K562 (cell line): ENCODE measurements around the gene RIPK4. TPM values are rescaled to one million over a fixed set of nuclear protein-coding genes. Genes with fewer than 3 reads are reported as not detected.
"Not testable (repeated sequence)": the region's sequence is repeated elsewhere in the genome, so short reads cannot be mapped to it uniquely, and the experiment has no call there.

Experiments
- ATAC-seq: fragments of 200-7000 bp; cut with Tn5 transposase; 3 replicates; pipeline ENCODE4 v1.9.1; 2020; ENCODE audit warnings: moderate library complexity
- BruUV-seq: library from RNA; stranded (reverse); fragments of 400-500 nt; replicated peaks from 2 replicates; lab custom pipeline; 2021; lab: Mats Ljungman, UMichigan
- CTCF ChIA-PET: fragments of 300-600 bp; formaldehyde crosslinking; extraction: SDS; loops from one replicate; lab custom pipeline; 2021; ENCODE audit warnings: low intra/inter-chr PET ratio; lab: Yijun Ruan, JAX
- POLR2A ChIA-PET: fragments of 300-600, 350-650 bp; sonication (Branson Sonifier 250); formaldehyde crosslinking; extraction: SDS; loops from one replicate; lab custom pipeline; 2021; ENCODE audit warnings: antibody characterized with exemption, inconsistent platforms; lab: Yijun Ruan, JAX
- DNase-seq, 4 experiments: peaks; one replicate each; pipeline versions ENCODE4 v3.0.0 to v3.0.0-alpha.2; 2011 to 2018; ENCODE audit warnings: low spot score in 3 of 4, mixed read lengths in 3 of 4; ENCODE audit errors: extremely low read depth in 1 of 4
- FAIRE-seq: peaks from 2 replicates; lab custom pipeline; 2011; peaks lifted over from hg19 to GRCh38; lab: Jason Lieb, UNC
- H2AFZ ChIP-seq: 2 replicates; pipeline ENCODE4 v1.6.0; 2011; ENCODE audit warnings: low read depth, low read length, control low read depth, inconsistent platforms
- H3K27ac ChIP-seq: fragments of 200-600 bp; 3 replicates; pipeline ENCODE4 v1.8.0; 2011; ENCODE audit warnings: low read depth, mild to moderate bottlenecking, control low read depth, inconsistent platforms, low read length, moderate library complexity, mixed read lengths; ENCODE audit errors: extremely low read depth
- H3K27me3 ChIP-seq, 2 experiments: fragments of 300-600 bp in 1 of 2; 2 replicates in 1 of 2; 3 replicates in 1 of 2; pipeline versions ENCODE4 v1.6.0 to v1.8.0; 2011; ENCODE audit warnings: inconsistent platforms in 2 of 2, low read length in 2 of 2, mild to moderate bottlenecking in 1 of 2, mixed read lengths in 1 of 2, moderate library complexity in 1 of 2; ENCODE audit not compliant: control insufficient read depth in 2 of 2, insufficient read depth in 2 of 2
- H3K36me3 ChIP-seq: fragments of 300-600 bp; 3 replicates; pipeline ENCODE4 v1.8.0; 2011; ENCODE audit warnings: mild to moderate bottlenecking, low read length, inconsistent platforms; ENCODE audit not compliant: control insufficient read depth, insufficient read depth
- H3K4me1 ChIP-seq, 2 experiments: fragments of 200-600 bp in 1 of 2; replicated peaks in 1 of 2; 2 replicates in 1 of 2; 3 replicates in 1 of 2; pipeline versions ENCODE4 v1.5.1 to v1.8.0; 2011; ENCODE audit warnings: inconsistent platforms in 2 of 2, low read length in 2 of 2, mild to moderate bottlenecking in 1 of 2, mixed read lengths in 1 of 2, moderate library complexity in 1 of 2; ENCODE audit not compliant: control insufficient read depth in 2 of 2, insufficient read depth in 2 of 2
- H3K4me2 ChIP-seq: 2 replicates; pipeline ENCODE4 v1.6.1; 2011; ENCODE audit warnings: low read length, control low read depth, inconsistent platforms, mixed read lengths; ENCODE audit not compliant: insufficient read depth
- H3K4me3 ChIP-seq: fragments of 200-600 bp; sonication (generic), shearing (Covaris generic); 2 replicates; pipeline ENCODE4 v1.5.1; 2016; ENCODE audit warnings: control low read depth, inconsistent platforms
- H3K79me2 ChIP-seq: fragments of 200-600 bp; 3 replicates; pipeline ENCODE4 v1.8.0; 2011; ENCODE audit warnings: low read length, inconsistent platforms; ENCODE audit not compliant: control insufficient read depth, insufficient read depth
- H3K9ac ChIP-seq, 2 experiments: 2 replicates each; pipeline versions ENCODE4 v1.6.0 to v1.6.1; 2011; ENCODE audit warnings: low read depth in 2 of 2, low read length in 2 of 2, control low read depth in 1 of 2, inconsistent platforms in 1 of 2, mild to moderate bottlenecking in 1 of 2, mixed read lengths in 1 of 2; ENCODE audit not compliant: insufficient read depth in 1 of 2
- H3K9me1 ChIP-seq: one replicate; pipeline ENCODE4 v1.6.0; 2011; ENCODE audit warnings: inconsistent platforms, mild to moderate bottlenecking, low read length, moderate library complexity; ENCODE audit not compliant: control insufficient read depth, insufficient read depth
- H3K9me3 ChIP-seq: replicated peaks from 2 replicates; pipeline ENCODE4 v1.5.1; 2011; ENCODE audit warnings: low read depth, low read length, inconsistent platforms; ENCODE audit not compliant: control insufficient read depth, insufficient read depth
- H4K20me1 ChIP-seq: replicated peaks from 2 replicates; pipeline ENCODE4 v1.6.1; 2011; ENCODE audit warnings: low read length, inconsistent platforms, mixed read lengths; ENCODE audit not compliant: control insufficient read depth, insufficient read depth
- RFX1 ChIP-seq: fragments of 450-650 bp; IDR thresholded peaks from 2 replicates; pipeline ENCODE4 v1.6.1; 2016; ENCODE audit warnings: mild to moderate bottlenecking, moderate library complexity
- TOE1 ChIP-seq, 2 experiments: fragments of 450-650 bp in 1 of 2; sonication (generic) in 1 of 2; formaldehyde crosslinking in 1 of 2; IDR thresholded peaks; 2 replicates each; pipeline versions ENCODE4 v1.7.1 to v1.8.0; 2016 to 2022; ENCODE audit warnings: borderline replicate concordance in 2 of 2, mild to moderate bottlenecking in 2 of 2, antibody characterized with exemption in 1 of 2, inconsistent platforms in 1 of 2, low read depth in 1 of 2, missing genetic modification reagents in 1 of 2, moderate library complexity in 1 of 2
- WGBS: fragments of 100-300 bp; shearing (Covaris generic); methylation state at CpG from one replicate; pipeline ENCODE4 v1.1.6; 2016; ENCODE audit warnings: low coverage, mixed read lengths; ENCODE audit not compliant: insufficient coverage; ENCODE audit errors: missing lambda C conversion rate; 5-methylcytosine and 5-hydroxymethylcytosine counted together
- in situ Hi-C: fragments of 300-500 bp; cut with MboI; formaldehyde crosslinking; loops from 4 replicates; pipeline ENCODE4 v1.15.0; 2018; ENCODE audit warnings: inconsistent platforms, mixed read lengths
- intact Hi-C: fragments of 100-400 bp; cut with micrococcal nuclease; formaldehyde crosslinking; loops from 2 replicates; pipeline ENCODE4 v1.14.2; 2022
- polyA plus RNA-seq, 8 experiments: library from polyadenylated mRNA; depleted of rRNA in 4 of 8; stranded (reverse) in 5 of 8; unstranded in 3 of 8; fragments of >200 nt; fragmentation: Nextera tagmentation in 2 of 8; fragmentation: Illumina TruSeq in 1 of 8; extraction: Ambion mirVana in 2 of 8; extraction: Trizol in 1 of 8; gene quantifications; 2 replicates each; pipeline versions ENCODE4 v1.2.1 to v1.2.3, GENCODE V29; 2011 to 2014; ENCODE audit warnings: inconsistent platforms in 1 of 8, missing spikeins in 1 of 8
- total RNA-seq, 7 experiments: library from RNA; depleted of rRNA in 6 of 7; stranded (reverse); fragments of >200 nt in 6 of 7; fragmentation: Illumina TruSeq in 2 of 7; extraction: Trizol in 2 of 7; gene quantifications; 2 replicates each; pipeline versions ENCODE4 v1.2.1 to v1.2.3, GENCODE V29; 2011 to 2021; ENCODE audit warnings: low replicate concordance in 1 of 7

Gene RIPK4
- total and polyA plus RNA-seq, 9 of the 15 experiments (the other 6 are each of a cell fraction or from before 2014, with no cell fraction given): not detected

DNA sequence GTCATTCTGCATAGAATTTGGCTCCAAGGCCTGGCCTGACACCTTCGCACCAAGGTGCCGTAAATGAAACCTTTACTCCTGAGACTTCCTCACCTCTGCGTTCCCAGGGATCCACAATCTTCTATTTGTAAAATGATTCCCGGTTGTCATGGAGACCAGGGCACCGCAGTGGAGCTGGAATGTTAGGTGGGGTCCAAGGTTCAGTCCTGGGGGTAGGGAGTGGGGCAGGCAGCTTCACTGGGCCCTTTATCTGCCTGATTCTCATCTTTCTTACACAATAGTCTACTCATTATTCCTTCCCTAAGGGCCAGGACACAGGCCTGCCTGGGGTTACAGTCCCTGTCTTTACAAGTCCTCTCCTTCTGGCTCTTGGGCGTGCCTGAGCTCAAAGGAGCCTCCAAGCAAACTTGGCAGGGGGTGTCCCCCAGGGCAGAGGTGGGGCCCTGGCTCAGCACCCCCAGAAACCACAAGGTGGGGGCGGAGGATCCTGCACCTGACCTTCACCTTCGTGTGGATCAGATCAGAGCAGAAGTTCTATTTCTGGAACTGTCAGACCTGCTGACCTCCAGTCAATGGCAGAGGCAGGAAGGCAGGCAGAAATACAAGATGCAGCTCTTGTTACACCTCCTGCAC, 51.1 kb downstream of the RIPK4 start:
- H3K9me3 ChIP-seq: no peaks in the 10 kb centered on the region
- H3K9ac ChIP-seq: no peak overlapping the region
- DNase-seq: no peak
- no peaks in the 10 kb centered on the region for H3K9me1 ChIP-seq
- intact Hi-C loops: no loop called here
- no peaks in the 10 kb centered on the region for H3K79me2 ChIP-seq
- no peak for FAIRE-seq
- no peak overlapping the region for H3K27ac ChIP-seq
- TF ChIP-seq TOE1 (IDR thresholded peaks at IDR 0.05; ENCODE audit: borderline replicate concordance) (no peak), TOE1 (CRISPR knock-in tag; IDR thresholded peaks at IDR 0.05; ENCODE audit: borderline replicate concordance, low read depth) (no peak), RFX1 (peak; percentile 51; the same call in 1 of the 2 replicates)
- peaks cover 0 to 4% of the 10 kb centered on the region in 2 experiments; a peak in 2 of 5 replicates for H3K4me1 ChIP-seq
- no peaks in the 10 kb centered on the region for H3K36me3 ChIP-seq
- H3K4me2 ChIP-seq: no peak overlapping the region
- no peak overlapping the region for H3K4me3 ChIP-seq
- WGBS: under 1% methylated on average over 8 of the region's 8 CpGs
- in situ Hi-C loops: no loop called here
- peaks cover 61 to 73% of the 10 kb centered on the region in 2 experiments for H3K27me3 ChIP-seq
- POLR2A ChIA-PET: interaction anchor here (0.6 to 1.4 kb wide), 2 partner anchors 93 to 99 kb away, joined by 3 read pairs; no protein-coding TSS in a partner anchor
- CTCF ChIA-PET: no interaction called here
- H2AFZ ChIP-seq: no peak overlapping the region
- peaks cover 18% of the 10 kb centered on the region for H4K20me1 ChIP-seq
- no TSS peak for BruUV-seq
- ATAC-seq: no peak

DNA sequence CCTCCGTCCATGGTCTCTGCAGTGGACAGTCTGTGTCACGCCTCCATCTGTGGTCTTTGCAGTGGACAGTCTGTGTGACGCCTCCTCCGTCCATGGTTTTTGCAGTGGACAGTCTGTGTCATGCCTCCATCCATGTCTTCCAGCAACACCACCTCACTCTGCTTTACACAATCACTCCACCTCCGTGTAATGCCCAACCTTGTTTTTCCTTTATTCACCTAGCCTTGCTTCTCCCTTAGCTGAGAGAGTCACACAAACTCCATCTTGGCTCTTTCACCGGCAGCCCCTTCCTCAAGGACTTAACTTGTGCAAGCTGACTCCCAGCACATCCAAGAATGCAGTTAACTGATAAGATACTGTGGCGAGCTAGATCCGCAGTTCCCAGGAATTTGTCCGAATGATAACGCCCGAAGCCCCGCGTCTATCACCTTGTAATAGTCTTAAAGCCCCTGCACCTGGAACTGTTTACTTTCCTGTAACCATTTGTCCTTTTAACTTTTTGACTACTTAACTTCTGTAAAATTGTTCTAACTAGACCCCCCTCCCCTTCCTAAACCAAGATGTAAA, 52.5 kb downstream of the RIPK4 start:
- H2AFZ ChIP-seq, H3K36me3 ChIP-seq, POLR2A ChIA-PET, H3K9me3 ChIP-seq, H3K4me3 ChIP-seq, H3K9ac ChIP-seq, DNase-seq, H3K79me2 ChIP-seq, ATAC-seq, H3K4me1 ChIP-seq, FAIRE-seq, H3K27ac ChIP-seq, intact Hi-C loops, H3K4me2 ChIP-seq, CTCF ChIA-PET, BruUV-seq, H3K9me1 ChIP-seq, in situ Hi-C loops: not testable (repeated sequence)
- under 1% methylated on average over 13 of the region's 13 CpGs for WGBS
- H4K20me1 ChIP-seq: peaks cover 19% of the 10 kb centered on the region
- H3K27me3 ChIP-seq: peaks cover 62 to 85% of the 10 kb centered on the region in 2 experiments
